ENCODE data around the gene SMIM35.

SMIM35 gene

DNA sequence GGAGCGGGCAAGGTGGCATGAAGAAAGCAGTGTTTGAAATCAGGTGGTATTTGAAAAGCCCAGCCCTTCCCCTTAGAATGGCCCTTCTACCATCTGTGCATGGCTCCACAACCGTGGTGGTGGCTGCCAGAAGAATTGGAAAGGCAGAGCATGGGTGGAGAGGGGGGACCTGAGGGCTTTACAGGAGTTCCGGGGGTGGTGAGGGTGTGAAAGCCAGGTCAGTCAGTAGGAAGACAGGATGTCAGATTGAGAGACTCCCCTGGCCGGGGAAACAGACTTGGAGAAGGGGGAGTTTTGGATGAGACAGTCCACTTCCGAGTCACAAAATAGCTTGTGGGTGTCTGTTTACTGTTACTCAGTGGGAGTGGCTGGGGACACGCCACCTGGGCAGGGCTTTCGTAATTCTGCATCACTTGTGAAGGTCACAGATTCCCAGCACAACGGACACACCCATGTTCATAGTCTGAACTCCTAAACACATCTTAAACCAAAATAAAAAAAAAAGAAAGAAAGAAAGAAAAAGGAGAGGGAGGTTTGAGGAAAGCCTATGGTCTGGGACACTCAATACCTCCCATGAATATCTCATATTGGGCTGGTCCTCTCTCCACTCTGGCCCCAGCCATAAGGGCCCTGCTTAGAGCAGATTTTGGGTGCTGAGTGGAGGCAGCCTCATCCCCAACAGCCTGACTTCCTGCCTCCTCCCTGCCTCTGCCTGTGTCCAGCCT lies 24.4 kb upstream of the SMIM35 start:
- DNase-seq: no peak

GRCh38 chr11:118109231-118109630 lies 22.5 kb upstream of the SMIM35 start:
- DNase-seq: no peak

DNA sequence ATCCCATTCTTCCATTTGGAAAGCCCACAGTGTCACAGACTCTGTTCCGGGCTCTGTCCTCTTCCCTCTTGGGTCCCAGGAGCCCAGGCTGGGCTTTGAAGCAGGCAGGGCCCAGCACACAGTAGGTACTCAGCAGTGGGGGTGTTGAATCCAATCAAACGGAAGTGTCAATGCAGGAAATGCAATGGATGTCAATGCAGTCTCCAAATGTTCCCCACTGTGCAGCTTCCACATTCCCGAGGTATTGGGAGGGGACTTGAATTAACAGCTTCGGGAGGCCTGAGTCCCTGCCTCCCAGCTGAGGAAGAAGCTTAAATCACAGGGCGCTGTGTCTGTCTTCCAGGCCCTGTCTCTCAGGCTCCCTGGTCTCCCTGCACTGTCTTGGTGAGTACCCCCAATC lies 21.8 kb upstream of the SMIM35 start:
- DNase-seq: no peak

DNA sequence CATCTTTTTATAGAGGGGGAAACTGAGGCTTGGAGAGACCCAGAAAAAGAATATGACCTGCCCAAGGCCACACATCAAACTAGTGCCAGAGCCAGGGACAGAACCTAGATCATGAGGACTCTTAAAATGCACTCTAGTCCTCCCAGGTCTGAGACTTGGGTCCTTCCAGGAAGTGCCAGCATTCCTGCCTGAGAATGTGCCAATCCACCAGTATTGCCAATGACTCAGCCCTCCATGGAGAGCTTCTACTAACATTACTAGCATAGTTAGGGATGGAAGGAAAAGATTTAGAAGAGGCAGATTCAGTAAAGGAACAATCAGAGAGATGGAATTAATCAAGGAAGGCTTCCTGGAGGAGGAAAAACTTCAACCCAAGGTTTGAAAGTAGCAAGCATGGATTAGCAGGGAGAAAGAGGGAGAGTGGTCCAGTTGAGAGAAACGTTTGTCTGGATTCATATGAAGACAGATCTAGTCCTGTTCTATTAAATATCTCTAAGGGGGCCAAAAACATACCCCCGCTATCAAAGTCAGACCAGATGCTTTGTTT lies 20.1 kb upstream of the SMIM35 start:
- DNase-seq: no peak

GRCh38 chr11:118105657-118106305 lies 19.0 kb upstream of the SMIM35 start:
- DNase-seq: no peak

DNA sequence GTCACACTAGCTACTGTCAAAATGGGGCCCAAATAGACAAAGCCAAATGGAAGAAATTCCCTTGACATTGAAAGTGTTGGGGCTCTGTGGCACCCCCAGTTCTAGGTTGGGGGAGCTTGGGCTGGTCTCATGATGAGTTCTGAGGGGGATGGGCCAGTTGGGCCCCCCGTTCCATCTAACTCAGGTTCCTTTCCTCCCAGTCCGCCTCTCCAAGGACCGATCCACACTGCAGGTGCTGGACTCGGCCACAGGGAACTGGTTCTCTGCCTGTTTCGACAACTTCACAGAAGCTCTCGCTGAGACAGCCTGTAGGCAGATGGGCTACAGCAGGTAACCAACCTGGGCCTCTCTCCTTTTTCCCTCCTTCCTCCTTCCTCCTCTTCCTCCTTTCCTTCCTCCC lies 17.7 kb upstream of the SMIM35 start:
- DNase-seq: no peak

DNA sequence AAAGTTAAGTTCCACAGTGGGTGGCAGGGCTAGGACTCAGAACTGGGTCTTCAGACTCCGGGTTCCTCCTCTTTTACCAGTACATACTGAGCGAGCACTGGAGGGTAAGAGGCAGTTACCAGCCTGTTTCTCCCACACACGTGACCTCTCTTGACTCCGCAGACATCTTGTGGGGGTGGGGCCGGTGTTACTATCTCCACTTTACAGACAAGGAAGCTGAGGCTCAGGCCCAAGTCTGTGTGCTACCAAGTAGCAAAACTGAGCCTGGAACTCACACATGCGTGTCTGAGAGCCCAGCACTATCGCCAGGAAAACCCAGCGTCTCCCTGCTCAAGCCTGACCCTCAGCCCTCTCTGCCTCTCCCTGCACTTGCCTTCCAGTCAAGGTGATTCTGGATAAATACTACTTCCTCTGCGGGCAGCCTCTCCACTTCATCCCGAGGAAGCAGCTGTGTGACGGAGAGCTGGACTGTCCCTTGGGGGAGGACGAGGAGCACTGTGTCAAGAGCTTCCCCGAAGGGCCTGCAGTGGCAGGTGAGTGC lies 16.0 kb upstream of the SMIM35 start:
- no peak for DNase-seq

DNA sequence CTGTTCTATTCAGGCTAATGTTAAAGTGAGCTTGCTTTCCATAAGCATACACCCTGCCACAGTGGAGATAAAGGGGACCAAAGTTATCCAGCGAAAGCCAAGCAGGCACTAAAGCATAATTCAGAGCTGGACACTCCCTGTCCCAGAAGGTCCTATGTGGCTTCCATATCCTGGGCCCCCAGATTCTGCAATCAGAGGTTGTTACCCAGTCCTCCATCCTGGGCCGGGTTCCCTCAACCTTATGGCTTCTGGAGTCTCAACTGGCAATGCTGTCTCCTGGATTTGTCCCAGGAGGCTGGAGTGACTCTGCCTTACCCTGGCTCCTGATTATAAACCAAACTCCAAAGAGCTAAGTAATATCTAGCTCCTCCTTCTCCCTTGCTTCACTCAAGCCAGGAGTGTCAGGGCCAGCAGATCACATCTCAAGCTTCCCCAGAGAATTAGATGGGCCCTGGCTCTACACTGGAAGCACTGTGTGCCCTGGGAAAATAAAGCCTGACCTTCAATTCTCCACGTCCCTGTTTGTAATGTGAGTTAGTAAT lies 14.0 kb upstream of the SMIM35 start:
- no peak for DNase-seq

DNA sequence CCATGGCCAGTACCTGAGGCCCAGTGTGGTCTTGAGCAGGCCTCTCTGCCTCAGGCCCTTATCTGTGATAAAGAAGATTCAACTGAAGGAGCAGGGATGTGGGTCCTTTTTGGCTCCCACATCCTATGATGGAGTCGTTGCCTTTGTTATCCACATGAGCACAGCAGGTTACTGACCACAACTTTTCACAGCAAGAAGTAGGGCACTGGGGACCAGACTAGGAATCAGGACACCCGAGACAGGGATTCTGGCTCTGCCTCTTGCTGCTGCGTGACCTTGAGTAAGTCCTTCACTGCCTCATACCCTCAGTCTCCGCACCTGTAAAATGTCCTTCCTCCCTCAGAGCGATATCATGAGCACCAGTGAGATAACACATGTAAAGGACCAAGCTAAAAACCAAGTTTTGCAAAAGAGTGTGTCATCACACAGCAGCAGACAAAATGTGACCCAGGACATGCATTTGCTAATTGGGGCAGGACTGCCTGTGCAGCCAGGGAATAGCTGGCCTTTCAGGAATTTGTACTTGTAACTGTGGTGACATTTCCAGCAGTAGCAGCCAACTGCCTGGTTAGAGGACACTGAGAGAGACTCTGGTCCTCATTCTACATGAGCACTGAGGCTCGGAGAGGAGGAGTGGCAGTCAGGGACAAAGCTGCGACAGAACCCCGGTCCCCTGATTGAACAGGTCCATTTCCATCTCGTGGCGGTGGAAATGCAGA lies 13.2 kb upstream of the SMIM35 start:
- peak in 1 of 58 donors; percentile 34 for DNase-seq

- DNase-seq: peak in 17 of 58 donors; percentile 3 to 61 (median 18)
These were observed 12.5 kb upstream of the SMIM35 start for GRCh38 chr11:118098996-118099837.

- DNase-seq: no peak
These were observed 9.2 kb upstream of the SMIM35 start for GRCh38 chr11:118095967-118096367.

- DNase-seq: no peak
These were observed 8.7 kb upstream of the SMIM35 start for GRCh38 chr11:118095493-118095892.

GRCh38 chr11:118092907-118093571 lies 6.3 kb upstream of the SMIM35 start:
- DNase-seq: no peak

DNA sequence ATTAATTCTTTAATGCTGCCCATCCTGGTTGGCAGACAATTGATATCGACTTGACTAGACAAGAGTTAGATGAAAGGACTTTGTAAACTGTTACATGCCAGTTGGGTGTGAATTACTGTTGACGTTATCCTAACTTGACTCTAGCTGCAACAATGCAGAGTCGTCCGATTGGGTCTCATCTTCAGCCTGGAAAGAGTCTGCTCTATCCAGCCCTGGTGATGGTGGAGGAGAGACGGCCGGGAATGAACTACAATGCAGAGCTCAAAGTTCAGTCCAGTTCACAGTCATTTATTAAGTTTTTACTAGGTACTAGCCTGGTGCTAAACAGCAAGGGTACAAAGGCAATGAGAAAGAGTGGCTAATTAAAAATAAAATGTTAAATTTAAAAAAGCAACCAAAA lies 4.9 kb upstream of the SMIM35 start:
- no peak for DNase-seq

DNA sequence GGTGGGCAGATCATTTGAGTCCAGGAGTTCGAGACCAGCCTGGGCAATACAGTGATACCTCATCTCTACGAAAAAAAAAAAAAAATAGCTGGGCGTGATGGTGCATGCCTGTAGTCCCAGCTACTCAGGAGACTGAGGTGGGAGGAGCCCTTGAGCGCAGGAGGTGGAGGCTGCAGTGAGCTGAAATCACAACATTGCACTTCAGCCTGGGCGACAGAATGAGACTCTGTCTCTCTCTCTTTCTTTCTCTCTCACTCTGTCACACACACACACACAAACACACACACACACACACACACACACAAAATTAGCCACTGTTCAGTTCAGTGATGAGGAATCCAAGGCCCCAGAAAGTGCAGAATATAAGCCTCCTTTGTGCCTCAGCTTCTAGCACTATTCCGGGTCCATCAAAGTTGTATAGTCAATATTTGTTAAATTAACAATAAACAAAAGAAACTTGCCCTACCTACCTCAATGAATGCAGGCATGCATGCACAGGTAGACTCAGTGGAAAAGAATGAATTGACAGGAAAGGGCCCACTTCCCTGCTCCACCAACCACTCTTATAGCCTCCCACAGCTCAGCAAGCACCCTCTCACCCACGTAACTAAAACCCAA lies 3.9 kb upstream of the SMIM35 start:
- no peak for DNase-seq

- no peak for DNase-seq
These were observed 1.8 kb upstream of the SMIM35 start for GRCh38 chr11:118088531-118088930.

DNA sequence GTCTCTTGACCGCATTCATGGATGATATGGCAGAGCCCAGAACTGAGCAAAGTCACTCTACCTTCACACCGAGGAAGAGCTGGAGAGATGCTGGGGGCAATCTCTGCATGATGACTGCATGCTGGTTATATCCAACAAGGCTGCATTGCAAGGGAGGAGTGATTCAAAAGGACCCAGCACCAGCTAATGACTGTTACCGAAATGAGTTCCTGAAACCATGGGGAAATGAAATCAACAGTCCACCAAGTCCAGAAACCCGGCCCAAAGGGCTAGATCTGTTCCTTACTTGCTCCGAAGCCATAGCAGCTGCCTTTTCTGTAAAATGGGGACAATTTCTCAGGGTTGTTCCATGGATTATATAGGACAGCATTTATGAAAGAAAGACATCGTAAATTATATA lies 1.2 kb upstream of the SMIM35 start:
- DNase-seq: no peak

DNA sequence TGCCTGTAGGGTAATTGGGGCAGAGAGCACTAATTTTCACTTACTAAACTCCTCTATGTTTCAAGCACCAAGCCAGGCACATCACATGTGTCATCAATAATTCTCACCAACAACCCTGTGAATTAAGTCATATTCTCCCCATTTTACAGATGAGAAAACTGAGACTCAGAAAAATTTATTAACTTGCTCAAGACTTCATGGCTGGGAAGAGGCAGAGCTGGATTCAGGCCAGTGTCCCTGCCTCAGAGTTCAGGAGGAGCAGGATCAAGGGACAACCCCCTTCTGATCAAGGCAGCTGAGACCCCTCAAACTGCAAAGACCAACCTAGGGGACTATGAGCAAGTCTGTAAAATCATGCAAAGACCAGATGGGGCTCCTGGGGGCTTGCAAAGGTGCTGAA lies 2.1 kb downstream of the SMIM35 start:
- DNase-seq: no peak

- DNase-seq: peak in 2 of 58 donors; percentile 18 to 24
These were observed 2.5 kb downstream of the SMIM35 start for GRCh38 chr11:118084247-118084646.
